ENCODE results near the gene NCR1. TPM values are rescaled to one million over a fixed set of nuclear protein-coding genes. Genes with fewer than 3 reads are reported as not detected.

NCR1 gene
- total and polyA plus RNA-seq, 3 donors from 2014 or later: 0.31 to 0.44 (median 0.43) TPM

DNA sequence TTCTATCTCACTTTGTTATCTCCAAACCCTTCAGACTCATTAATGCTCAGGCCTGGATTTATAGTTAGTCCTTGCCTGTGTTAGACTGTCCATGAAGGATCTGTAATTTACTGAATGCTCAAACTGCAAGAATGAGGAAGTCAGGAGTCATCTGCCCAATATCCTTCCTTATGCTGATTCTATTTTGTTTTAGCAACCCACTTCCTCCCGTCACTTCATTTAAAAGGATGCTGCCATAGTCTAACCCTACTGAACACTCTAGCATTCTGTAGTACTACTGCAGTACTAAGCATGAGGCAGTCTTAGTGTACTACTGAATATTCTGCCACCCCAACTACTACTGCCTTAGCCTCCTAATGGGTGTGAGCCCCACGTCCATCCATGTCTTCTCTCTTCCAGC, 30.4 kb upstream of the NCR1 start:
- intact Hi-C loops (cut with DNase I; ENCODE audit: low total_unique reads): no loop called here
- Histone ChIP-seq H3K4me3 (no peak overlapping the region), H3K4me1 (no peaks in the 10 kb centered on the region), H3K9me3 (no peaks in the 10 kb centered on the region), H3K36me3 (ENCODE audit: low read depth, missing control alignments) (no peaks in the 10 kb centered on the region), H3K27ac (no peak overlapping the region), H3K27me3 (no peaks in the 10 kb centered on the region)
- WGBS, 2 donors: 53 to 63% methylated on average over 2 of the region's 2 CpGs
- TF ChIP-seq POLR2A (IDR thresholded peaks at IDR 0.05): no peak
- TF ChIP-seq, protein P1, sequence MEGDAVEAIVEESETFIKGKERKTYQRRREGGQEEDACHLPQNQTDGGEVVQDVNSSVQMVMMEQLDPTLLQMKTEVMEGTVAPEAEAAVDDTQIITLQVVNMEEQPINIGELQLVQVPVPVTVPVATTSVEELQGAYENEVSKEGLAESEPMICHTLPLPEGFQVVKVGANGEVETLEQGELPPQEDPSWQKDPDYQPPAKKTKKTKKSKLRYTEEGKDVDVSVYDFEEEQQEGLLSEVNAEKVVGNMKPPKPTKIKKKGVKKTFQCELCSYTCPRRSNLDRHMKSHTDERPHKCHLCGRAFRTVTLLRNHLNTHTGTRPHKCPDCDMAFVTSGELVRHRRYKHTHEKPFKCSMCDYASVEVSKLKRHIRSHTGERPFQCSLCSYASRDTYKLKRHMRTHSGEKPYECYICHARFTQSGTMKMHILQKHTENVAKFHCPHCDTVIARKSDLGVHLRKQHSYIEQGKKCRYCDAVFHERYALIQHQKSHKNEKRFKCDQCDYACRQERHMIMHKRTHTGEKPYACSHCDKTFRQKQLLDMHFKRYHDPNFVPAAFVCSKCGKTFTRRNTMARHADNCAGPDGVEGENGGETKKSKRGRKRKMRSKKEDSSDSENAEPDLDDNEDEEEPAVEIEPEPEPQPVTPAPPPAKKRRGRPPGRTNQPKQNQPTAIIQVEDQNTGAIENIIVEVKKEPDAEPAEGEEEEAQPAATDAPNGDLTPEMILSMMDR (IDR thresholded peaks at IDR 0.05): no peak
- no peak for DNase-seq

- WGBS, 2 donors: 81 to 87% methylated on average over 3 of the region's 3 CpGs
- H3K4me3 ChIP-seq: no peak overlapping the region
- no peak overlapping the region for H3K27ac ChIP-seq
- H3K27me3 ChIP-seq: no peaks in the 10 kb centered on the region
- TF ChIP-seq, protein P1 (IDR thresholded peaks at IDR 0.05): no peak
- TF ChIP-seq POLR2A (IDR thresholded peaks at IDR 0.05): no peak
- H3K9me3 ChIP-seq: no peaks in the 10 kb centered on the region
- intact Hi-C loops (cut with DNase I; ENCODE audit: low total_unique reads): no loop called here
- no peaks in the 10 kb centered on the region for H3K36me3 ChIP-seq (ENCODE audit: low read depth, missing control alignments)
- H3K4me1 ChIP-seq: no peaks in the 10 kb centered on the region
- DNase-seq: no peak
Measured at GRCh38 chr19:54877471-54877870, 28.5 kb upstream of the NCR1 start.

GRCh38 chr19:54881884-54882283, 24.1 kb upstream of the NCR1 start:
- H3K27me3 ChIP-seq: no peaks in the 10 kb centered on the region
- H3K36me3 ChIP-seq (ENCODE audit: low read depth, missing control alignments): no peaks in the 10 kb centered on the region
- H3K4me1 ChIP-seq: no peaks in the 10 kb centered on the region
- WGBS, 2 donors: 46 to 53% methylated on average over 2 to 5 of the region's 6 CpGs
- no peak overlapping the region for H3K4me3 ChIP-seq
- TF ChIP-seq, protein P1 (IDR thresholded peaks at IDR 0.05): no peak
- TF ChIP-seq POLR2A (IDR thresholded peaks at IDR 0.05): no peak
- no peaks in the 10 kb centered on the region for H3K9me3 ChIP-seq
- intact Hi-C loops (cut with DNase I; ENCODE audit: low total_unique reads): no loop called here
- no peak for DNase-seq
- no peak overlapping the region for H3K27ac ChIP-seq

DNA sequence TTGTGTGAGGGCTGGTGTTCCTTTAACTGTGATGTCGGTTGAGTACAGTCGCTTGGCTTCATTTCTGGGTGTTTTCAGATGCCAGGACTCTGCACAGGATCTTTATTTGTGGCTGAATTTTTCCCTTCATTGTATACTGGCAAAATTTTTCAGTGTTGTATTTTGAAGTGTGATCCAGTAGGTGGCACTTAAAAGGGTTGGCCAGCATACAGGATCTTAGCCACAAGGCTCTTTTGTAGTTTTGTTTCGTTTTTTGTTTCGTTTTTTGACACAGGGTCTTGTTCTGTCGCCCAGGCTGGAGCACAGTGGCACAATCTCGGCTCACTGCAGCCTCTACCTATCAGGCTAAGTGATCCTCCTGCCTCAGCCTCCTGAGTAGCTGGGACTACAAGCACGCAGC, 23.2 kb upstream of the NCR1 start:
- H3K27ac ChIP-seq: no peak overlapping the region
- no peaks in the 10 kb centered on the region for H3K4me1 ChIP-seq
- TF ChIP-seq POLR2A (IDR thresholded peaks at IDR 0.05): no peak
- TF ChIP-seq, protein P1 (IDR thresholded peaks at IDR 0.05): no peak

GRCh38 chr19:54883228-54883627, 22.7 kb upstream of the NCR1 start:
- intact Hi-C loops (cut with DNase I; ENCODE audit: low total_unique reads): no loop called here
- no peaks in the 10 kb centered on the region for H3K4me1 ChIP-seq
- H3K9me3 ChIP-seq: no peaks in the 10 kb centered on the region
- no peak overlapping the region for H3K4me3 ChIP-seq
- no peaks in the 10 kb centered on the region for H3K27me3 ChIP-seq
- TF ChIP-seq, protein P1 (IDR thresholded peaks at IDR 0.05): no peak
- no peak for TF ChIP-seq POLR2A (IDR thresholded peaks at IDR 0.05)
- H3K36me3 ChIP-seq (ENCODE audit: low read depth, missing control alignments): no peaks in the 10 kb centered on the region
- WGBS, 2 donors: 73 to 82% methylated on average over 3 to 9 of the region's 9 CpGs
- no peak for DNase-seq
- H3K27ac ChIP-seq: no peak overlapping the region

More for the DNA sequence above, 23.2 kb upstream of the NCR1 start:
- H3K36me3 ChIP-seq (ENCODE audit: low read depth, missing control alignments): no peaks in the 10 kb centered on the region
- 66 to 72% methylated on average over 7 of the region's 7 CpGs for WGBS, 2 donors
- no peaks in the 10 kb centered on the region for H3K9me3 ChIP-seq
- no peak for DNase-seq
- no peak overlapping the region for H3K4me3 ChIP-seq
- intact Hi-C loops (cut with DNase I; ENCODE audit: low total_unique reads): no loop called here
- H3K27me3 ChIP-seq: no peaks in the 10 kb centered on the region

All from testis (tissue), 3 donors.